GM21423 (cell line): ENCODE results near the gene PRKACA.

Experiments used
- ATAC-seq: cut with Tn5 transposase; IDR thresholded peaks from one replicate; pipeline ENCODE4 v1.9.1; 2021; ENCODE audit warnings: mild to moderate bottlenecking, moderate library complexity; ENCODE audit not compliant: unreplicated experiment

The PRKACA gene

DNA sequence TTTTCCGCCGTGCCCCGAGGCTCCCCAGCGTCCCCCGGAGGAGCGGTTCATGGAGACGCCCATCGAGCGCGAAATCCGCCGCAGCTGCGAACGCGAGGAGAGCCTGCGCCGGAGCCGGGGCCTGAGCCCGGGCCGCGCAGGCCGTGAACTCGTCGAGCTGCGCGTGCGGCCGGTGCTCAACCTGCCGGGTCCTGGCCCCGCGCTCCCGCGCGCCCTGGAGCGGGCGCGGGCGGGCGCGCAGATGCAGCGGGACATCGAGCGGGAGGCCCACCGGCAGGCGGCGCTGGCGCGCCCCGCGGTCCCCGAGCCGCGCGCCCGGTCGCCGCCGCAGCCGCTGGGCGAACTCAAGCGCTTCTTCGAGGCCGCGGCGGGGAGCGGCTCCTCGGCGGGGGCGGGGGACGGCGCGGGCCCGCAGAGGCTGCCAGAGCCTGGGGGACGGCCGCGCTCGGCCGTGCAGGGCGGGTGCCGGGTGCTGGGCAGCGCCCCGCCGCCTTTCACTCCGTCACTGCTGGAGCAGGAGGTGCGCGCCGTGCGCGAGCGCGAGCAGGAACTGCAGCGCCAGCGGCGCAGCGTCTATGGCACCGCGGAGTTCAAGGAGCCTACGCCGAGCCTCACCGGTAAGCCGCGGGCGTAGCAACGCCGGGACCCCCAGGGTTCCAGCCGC is 44.2 kb downstream of the PRKACA start:
- peak; percentile 44 for ATAC-seq

GRCh38 chr19:14072535-14073260 is 44.9 kb downstream of the PRKACA start, which contains the start of gene MISP3:
Gene MISP3, plus strand, starts transcription at chr19:14072786. Its CDS starts 524 bp downstream, at chr19:14073310.
- no peak for ATAC-seq

GRCh38 chr19:14070268-14071050 is 47.1 kb downstream of the PRKACA start:
- no peak for ATAC-seq

DNA sequence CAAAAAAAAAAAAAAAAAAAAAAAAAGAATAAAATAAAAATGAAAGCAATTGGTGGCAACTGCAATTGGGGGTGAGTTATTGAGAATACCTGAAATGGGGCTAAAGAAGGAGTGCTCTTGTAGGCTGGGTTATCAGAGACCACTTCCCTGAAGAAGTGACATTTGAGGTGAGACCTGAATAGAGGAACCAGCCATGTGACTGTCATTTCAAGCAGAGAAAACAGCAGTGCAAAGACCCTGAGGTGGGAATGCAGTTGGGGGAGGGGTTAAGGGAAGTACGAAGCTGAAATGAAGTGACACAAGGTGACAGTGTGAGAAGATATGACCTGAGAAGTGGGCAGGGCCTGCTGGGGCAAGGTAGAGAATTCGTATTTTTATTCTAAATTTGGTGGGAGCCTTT is 51.4 kb downstream of the PRKACA start:
- ATAC-seq, result no peak

DNA sequence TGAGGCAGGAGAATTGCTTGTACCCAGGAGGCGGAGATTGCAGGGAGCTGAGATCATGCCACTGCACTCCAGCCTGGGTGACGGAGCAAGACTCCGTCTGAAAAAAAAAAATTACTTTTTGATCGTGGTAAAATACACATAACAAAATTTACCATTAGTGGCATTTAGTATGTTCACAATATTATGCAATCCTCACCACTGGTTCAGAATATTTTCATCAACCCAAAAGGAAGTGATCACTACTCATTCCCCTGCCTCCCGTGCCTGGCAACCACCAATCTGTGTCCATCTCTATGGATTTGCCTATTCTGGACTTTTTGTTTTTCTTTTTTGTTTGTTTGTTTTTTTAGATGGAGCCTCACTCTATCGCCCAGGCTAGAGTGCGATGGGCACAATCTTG is 54.5 kb downstream of the PRKACA start:
- no peak for ATAC-seq

GRCh38 chr19:14062558-14062855 is 55.1 kb downstream of the PRKACA start:
- no peak for ATAC-seq

- ATAC-seq, result no peak
Observed at GRCh38 chr19:14061751-14062557, 55.6 kb downstream of the PRKACA start, which contains the start of gene PALM3. Gene PALM3, minus strand, starts transcription at chr19:14062076. Its CDS starts 96 bp downstream, at chr19:14061980.

DNA sequence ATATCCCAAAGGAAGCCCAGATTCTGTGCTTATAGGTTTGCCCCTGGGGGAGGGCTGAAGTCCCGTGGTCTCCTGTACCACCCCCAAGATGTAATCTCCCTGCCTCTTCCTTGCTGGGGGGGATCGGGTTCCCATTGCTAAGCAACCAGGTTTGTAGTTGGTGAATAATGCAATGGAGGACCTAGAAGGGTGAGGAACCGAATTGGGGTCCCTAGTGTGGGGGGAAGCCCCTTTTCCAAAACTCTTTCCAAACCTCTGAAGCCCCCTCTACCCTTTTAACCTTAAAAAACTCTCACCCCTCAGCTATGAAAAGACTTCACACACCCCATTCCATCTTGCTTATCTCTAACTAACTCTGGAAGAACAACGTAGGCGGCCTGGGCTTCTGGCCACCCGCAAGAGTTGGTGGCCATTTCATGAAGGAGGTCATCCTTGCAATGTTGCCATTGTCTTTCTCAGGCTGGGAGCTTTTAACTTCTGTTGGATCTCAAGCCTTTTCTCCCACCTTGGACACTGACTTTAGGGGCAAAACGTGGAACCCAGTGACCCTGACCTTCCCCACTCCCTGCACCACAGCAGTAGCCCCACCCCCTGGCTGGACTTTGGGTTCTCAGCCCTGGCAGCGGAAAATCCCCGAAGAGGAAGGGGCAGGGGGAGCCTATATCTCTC is 56.3 kb downstream of the PRKACA start:
- ATAC-seq, result no peak

DNA sequence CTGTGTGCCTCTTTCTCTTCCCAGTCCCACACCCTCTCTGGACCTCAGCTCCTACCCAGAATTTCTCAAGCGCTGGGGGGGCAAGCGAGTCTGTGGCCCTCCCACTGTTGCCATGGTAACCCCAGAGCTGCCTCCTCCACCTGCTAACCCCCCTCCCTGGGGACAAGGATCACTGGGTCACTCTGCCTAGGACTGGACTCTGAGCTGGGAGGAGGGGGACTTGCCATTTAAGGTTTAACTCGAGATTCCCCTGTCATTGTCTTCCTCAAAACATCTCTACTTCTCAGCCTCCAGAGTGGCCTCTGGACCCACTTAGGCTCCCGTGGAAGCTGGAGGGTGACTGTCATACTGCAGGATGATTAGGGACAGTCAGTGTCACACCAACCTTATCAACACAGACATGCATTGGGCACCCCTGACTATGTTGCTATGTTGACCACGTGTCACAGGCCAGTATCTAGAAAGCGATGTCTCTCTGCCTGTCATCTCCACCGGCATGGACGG is 57.9 kb downstream of the PRKACA start:
- ATAC-seq, result no peak

GRCh38 chr19:14059093-14059480 is 58.5 kb downstream of the PRKACA start:
- no peak for ATAC-seq

- no peak for ATAC-seq
Observed at GRCh38 chr19:14058182-14059092, 59.1 kb downstream of the PRKACA start.

GRCh38 chr19:14056741-14057356 is 60.7 kb downstream of the PRKACA start:
- ATAC-seq, result no peak

- no peak for ATAC-seq
Observed at GRCh38 chr19:14056069-14056666, 61.4 kb downstream of the PRKACA start.

DNA sequence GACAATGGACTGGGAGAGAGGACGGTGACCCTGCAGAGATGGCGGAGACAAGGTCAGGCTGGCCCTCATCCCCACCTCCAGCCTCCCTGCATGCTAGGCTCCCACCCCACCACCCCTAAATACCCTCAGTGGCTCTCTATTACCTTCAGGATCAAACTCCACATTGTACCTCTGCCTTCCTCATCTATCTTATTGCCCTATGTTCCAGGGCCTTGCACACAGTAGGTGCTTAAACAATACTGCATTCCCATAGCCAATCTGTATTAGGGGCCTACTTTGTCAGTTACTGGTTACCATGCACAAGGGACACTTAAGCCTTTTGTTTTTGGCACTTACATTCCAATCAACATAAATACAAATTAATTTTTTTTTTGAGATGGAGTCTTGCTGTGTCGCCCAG is 62.2 kb downstream of the PRKACA start:
- no peak for ATAC-seq

- no peak for ATAC-seq
Observed at GRCh38 chr19:14054721-14055120, 62.8 kb downstream of the PRKACA start.

DNA sequence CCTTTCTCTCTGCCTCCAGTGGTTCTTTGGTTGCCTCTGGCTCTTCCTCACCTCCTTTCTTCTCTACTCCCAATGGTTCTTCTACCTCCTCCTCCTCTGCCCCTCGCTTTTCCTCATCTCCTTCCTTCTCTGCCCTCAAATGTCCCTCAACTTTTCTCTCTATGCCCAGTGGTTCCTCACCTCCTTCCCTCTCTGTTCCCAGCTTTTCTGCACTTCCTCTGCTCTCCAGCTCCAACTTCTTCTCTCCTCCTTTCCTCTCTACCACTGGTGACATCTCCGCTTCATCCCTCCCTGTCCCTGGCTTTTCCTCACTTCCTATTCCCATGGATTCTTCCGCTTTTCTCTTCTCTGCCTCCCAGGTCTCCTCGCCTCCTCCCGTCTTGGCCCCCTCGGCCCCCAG is 63.5 kb downstream of the PRKACA start:
- no peak for ATAC-seq

GRCh38 chr19:14053500-14053899 is 64.1 kb downstream of the PRKACA start:
- no peak for ATAC-seq

DNA sequence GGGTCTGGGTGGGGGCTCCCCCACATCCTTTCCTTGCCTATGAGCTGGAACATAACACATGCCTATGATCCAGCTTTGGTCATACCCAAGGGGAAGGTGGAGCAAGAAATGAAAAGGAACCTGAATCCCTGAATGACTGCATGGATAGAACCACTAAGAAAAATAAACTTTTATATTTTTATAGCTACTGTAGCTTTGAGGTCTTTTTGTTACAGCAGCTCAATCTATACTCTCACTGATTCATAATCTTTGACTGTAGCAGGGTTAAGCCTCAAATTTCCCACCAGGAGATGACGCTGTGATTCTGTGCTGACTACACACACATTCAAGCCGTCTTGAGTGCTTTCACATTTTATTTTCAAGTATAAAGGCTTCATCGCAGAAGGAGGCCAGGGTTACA is 64.5 kb downstream of the PRKACA start:
- no peak for ATAC-seq
